WTC11 (cell line): Measurements from ENCODE around the gene PVALEF. TPM values are rescaled to one million over a fixed set of nuclear protein-coding genes. Genes with fewer than 3 reads are reported as not detected.

Experiments
- ATAC-seq: fragments of 200-7000 bp; cut with Tn5 transposase; 2 replicates; pipeline ENCODE4 v1.10.0; 2021; ENCODE audit warnings: mild to moderate bottlenecking, moderate library complexity
- CTCF ChIA-PET: fragments of 300-600 bp; sonication (Branson Sonifier 250); formaldehyde crosslinking; loops from one replicate; lab custom pipeline; 2021; ENCODE audit warnings: antibody characterized with exemption; lab: Charles Lee
- POLR2A ChIA-PET: fragments of 350-600 bp; sonication (Branson Sonifier 250); formaldehyde crosslinking; loops from one replicate; lab custom pipeline; 2021; ENCODE audit warnings: antibody characterized with exemption; lab: Charles Lee
- DNase-seq: peaks from one replicate; pipeline ENCODE4 v3.0.0; 2021; ENCODE audit warnings: low spot score
- H3K27ac Mint-ChIP-seq: 2 replicates; pipeline ENCODE4 v1.8.0; 2021; ENCODE audit warnings: mixed read lengths
- H3K27me3 Mint-ChIP-seq: 2 replicates; pipeline ENCODE4 v1.8.0; 2021; ENCODE audit warnings: low read depth, mild to moderate bottlenecking, moderate library complexity, mixed read lengths
- H3K36me3 Mint-ChIP-seq: 2 replicates; pipeline ENCODE4 v1.8.0; 2021; ENCODE audit warnings: mixed read lengths
- H3K4me1 Mint-ChIP-seq: 2 replicates; pipeline ENCODE4 v1.8.0; 2022; ENCODE audit warnings: mixed read lengths
- H3K4me3 Mint-ChIP-seq: 2 replicates; pipeline ENCODE4 v1.8.0; 2021; ENCODE audit warnings: mild to moderate bottlenecking, moderate library complexity, mixed read lengths
- H3K9me3 Mint-ChIP-seq: 2 replicates; pipeline ENCODE4 v1.8.0; 2021; ENCODE audit warnings: mixed read lengths
- CREM ChIP-seq: sonication (generic); formaldehyde crosslinking; IDR thresholded peaks from 2 replicates; pipeline ENCODE4 v1.8.1; 2022; ENCODE audit warnings: mild to moderate bottlenecking, missing genetic modification reagents, moderate library complexity
- ETV6 ChIP-seq: sonication (generic); formaldehyde crosslinking; IDR thresholded peaks from 2 replicates; pipeline ENCODE4 v1.8.1; 2022; ENCODE audit warnings: mild to moderate bottlenecking, missing genetic modification reagents
- TCF7 ChIP-seq: sonication (generic); formaldehyde crosslinking; IDR thresholded peaks from 2 replicates; pipeline ENCODE4 v1.8.0; 2022; ENCODE audit warnings: mild to moderate bottlenecking, low read depth, missing genetic modification reagents, moderate library complexity
- TEAD4 ChIP-seq: sonication (generic); formaldehyde crosslinking; IDR thresholded peaks from 2 replicates; pipeline ENCODE4 v1.8.0; 2022; ENCODE audit warnings: mild to moderate bottlenecking, missing genetic modification reagents
- ZNF121 ChIP-seq: sonication (generic); formaldehyde crosslinking; IDR thresholded peaks from 2 replicates; pipeline ENCODE4 v1.8.0; 2023; ENCODE audit warnings: missing genetic modification reagents
- ZNF263 ChIP-seq: sonication (generic); formaldehyde crosslinking; IDR thresholded peaks from 2 replicates; pipeline ENCODE4 v1.8.1; 2022; ENCODE audit warnings: low read depth, mild to moderate bottlenecking, moderate library complexity, missing genetic modification reagents
- total RNA-seq: library from RNA; stranded (reverse); gene quantifications from 3 replicates; pipeline ENCODE4 v1.2.3, GENCODE V29; 2021
- TF ChIP-seq, protein P1 (sequence below): sonication (generic); formaldehyde crosslinking; IDR thresholded peaks from 2 replicates; pipeline ENCODE4 v1.8.0; 2022; ENCODE audit warnings: mild to moderate bottlenecking, missing genetic modification reagents
- TF ChIP-seq, protein P2 (sequence below): sonication (generic); formaldehyde crosslinking; IDR thresholded peaks from 2 replicates; pipeline ENCODE4 v1.8.0; 2022; ENCODE audit warnings: mild to moderate bottlenecking, missing genetic modification reagents
- TF ChIP-seq, protein P3 (sequence below): sonication (generic); formaldehyde crosslinking; IDR thresholded peaks from 2 replicates; pipeline ENCODE4 v1.8.1; 2022; ENCODE audit warnings: missing genetic modification reagents, borderline replicate concordance
- TF ChIP-seq, protein P4 (sequence below): fragments of 200-600 bp; IDR thresholded peaks from 2 replicates; pipeline ENCODE4 v1.8.0; 2022; ENCODE audit warnings: antibody characterized with exemption
- TF ChIP-seq, protein P5 (sequence below): fragments of 250-450 bp; sonication (Bioruptor Pico); IDR thresholded peaks from 2 replicates; pipeline ENCODE4 v2.1.2; 2022; ENCODE audit warnings: mild to moderate bottlenecking, moderate library complexity
- TF ChIP-seq, protein P6 (sequence below): sonication (generic); formaldehyde crosslinking; IDR thresholded peaks from 2 replicates; pipeline ENCODE4 v1.8.0; 2023; ENCODE audit warnings: missing genetic modification reagents, mild to moderate bottlenecking, borderline replicate concordance

PVALEF gene
- total RNA-seq, 1 experiment from 2014 or later, result not detected

DNA sequence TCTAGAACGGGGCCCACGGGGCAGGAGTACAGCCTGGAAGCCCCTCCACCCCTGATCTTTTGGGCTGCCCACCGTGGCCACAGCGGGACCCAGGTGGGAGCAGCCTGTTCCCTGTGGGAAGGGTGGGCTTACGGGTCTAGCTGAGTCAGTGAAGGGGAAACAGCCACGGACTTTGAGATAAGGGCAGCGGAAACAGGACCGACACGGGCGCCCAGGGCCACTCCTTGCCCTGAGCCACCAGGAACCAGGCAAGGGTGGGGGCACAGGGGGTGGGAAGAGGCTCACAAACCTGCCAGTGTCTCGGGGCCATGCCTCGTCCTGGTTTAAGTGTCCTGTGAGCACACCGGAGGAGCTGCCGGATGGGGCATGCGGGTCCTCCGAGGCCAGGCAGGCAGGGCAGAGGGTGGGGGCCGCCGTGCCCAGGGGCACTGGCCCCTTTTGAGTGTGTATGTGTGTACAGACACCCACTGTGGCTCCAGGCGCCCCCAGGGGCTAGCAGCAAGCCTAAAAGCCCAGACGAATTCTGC is 47.6 kb upstream of the PVALEF start (continued):
- TF ChIP-seq, protein P1, sequence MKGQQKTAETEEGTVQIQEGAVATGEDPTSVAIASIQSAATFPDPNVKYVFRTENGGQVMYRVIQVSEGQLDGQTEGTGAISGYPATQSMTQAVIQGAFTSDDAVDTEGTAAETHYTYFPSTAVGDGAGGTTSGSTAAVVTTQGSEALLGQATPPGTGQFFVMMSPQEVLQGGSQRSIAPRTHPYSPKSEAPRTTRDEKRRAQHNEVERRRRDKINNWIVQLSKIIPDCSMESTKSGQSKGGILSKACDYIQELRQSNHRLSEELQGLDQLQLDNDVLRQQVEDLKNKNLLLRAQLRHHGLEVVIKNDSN (CRISPR knock-in tag), result no peak
- TF ChIP-seq CREM (CRISPR knock-in tag) (no peak), ETV6 (no peak), ZNF263 (CRISPR knock-in tag) (no peak), TCF7 (CRISPR knock-in tag) (no peak), TEAD4 (CRISPR knock-in tag) (no peak)
- TF ChIP-seq, protein P2, sequence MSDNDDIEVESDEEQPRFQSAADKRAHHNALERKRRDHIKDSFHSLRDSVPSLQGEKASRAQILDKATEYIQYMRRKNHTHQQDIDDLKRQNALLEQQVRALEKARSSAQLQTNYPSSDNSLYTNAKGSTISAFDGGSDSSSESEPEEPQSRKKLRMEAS, result no peak
- TF ChIP-seq, protein P3, sequence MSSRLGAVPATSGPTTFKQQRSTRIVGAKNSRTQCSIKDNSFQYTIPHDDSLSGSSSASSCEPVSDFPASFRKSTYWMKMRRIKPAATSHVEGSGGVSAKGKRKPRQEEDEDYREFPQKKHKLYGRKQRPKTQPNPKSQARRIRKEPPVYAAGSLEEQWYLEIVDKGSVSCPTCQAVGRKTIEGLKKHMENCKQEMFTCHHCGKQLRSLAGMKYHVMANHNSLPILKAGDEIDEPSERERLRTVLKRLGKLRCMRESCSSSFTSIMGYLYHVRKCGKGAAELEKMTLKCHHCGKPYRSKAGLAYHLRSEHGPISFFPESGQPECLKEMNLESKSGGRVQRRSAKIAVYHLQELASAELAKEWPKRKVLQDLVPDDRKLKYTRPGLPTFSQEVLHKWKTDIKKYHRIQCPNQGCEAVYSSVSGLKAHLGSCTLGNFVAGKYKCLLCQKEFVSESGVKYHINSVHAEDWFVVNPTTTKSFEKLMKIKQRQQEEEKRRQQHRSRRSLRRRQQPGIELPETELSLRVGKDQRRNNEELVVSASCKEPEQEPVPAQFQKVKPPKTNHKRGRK, result no peak

DNA sequence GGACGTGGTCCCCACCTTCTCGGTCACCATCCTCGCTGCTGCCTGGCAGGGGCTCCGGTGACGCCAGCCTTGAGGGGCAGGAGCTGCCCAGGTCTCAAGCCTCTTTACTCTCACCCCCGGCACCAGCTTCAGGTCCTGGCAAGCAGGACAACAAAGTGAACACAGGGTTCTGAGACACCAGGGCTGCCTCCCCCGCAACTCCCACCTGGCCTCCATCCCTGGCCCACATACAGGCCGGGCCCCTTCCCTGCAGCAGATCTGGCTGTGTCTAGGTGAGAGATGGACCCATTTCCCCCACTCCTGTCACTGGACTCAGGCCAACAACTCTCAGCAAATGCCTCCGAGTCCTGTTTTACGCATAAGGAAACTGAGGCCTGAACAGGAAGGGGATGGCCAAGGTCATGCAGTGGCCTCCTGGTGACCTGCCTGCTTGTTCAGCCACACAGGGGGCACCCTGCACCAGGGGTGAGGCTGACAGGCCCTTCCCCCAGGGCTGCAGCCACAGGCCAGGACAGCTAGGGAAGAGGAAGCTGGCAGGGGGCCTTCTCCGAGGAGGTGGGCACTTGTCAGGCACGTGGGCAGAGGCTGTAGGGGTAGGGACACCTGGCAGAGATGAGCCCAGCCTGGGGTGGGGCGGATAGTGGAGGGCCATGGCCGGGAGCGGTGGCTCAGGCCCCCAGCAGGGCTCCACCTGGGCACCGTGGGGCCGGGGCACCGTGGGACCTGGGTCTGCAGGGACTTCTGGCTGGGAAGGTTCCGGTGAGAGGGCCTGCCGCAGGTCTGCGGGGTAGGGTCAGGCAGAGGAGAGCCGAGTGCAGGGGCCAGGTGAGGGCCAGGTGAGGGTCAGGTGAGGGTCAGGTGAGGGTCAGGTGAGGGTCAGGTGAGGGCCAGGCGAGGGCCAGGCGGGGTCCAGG is 46.7 kb upstream of the PVALEF start:
- TF ChIP-seq, protein P4, sequence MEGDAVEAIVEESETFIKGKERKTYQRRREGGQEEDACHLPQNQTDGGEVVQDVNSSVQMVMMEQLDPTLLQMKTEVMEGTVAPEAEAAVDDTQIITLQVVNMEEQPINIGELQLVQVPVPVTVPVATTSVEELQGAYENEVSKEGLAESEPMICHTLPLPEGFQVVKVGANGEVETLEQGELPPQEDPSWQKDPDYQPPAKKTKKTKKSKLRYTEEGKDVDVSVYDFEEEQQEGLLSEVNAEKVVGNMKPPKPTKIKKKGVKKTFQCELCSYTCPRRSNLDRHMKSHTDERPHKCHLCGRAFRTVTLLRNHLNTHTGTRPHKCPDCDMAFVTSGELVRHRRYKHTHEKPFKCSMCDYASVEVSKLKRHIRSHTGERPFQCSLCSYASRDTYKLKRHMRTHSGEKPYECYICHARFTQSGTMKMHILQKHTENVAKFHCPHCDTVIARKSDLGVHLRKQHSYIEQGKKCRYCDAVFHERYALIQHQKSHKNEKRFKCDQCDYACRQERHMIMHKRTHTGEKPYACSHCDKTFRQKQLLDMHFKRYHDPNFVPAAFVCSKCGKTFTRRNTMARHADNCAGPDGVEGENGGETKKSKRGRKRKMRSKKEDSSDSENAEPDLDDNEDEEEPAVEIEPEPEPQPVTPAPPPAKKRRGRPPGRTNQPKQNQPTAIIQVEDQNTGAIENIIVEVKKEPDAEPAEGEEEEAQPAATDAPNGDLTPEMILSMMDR, result no peak
- TF ChIP-seq, protein P5, sequence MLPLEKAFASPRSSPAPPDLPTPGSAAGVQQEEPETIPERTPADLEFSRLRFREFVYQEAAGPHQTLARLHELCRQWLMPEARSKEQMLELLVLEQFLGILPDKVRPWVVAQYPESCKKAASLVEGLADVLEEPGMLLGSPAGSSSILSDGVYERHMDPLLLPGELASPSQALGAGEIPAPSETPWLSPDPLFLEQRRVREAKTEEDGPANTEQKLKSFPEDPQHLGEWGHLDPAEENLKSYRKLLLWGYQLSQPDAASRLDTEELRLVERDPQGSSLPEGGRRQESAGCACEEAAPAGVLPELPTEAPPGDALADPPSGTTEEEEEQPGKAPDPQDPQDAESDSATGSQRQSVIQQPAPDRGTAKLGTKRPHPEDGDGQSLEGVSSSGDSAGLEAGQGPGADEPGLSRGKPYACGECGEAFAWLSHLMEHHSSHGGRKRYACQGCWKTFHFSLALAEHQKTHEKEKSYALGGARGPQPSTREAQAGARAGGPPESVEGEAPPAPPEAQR (CRISPR knock-in tag), result no peak
- TF ChIP-seq ZNF121, result no peak
- TF ChIP-seq, protein P6, sequence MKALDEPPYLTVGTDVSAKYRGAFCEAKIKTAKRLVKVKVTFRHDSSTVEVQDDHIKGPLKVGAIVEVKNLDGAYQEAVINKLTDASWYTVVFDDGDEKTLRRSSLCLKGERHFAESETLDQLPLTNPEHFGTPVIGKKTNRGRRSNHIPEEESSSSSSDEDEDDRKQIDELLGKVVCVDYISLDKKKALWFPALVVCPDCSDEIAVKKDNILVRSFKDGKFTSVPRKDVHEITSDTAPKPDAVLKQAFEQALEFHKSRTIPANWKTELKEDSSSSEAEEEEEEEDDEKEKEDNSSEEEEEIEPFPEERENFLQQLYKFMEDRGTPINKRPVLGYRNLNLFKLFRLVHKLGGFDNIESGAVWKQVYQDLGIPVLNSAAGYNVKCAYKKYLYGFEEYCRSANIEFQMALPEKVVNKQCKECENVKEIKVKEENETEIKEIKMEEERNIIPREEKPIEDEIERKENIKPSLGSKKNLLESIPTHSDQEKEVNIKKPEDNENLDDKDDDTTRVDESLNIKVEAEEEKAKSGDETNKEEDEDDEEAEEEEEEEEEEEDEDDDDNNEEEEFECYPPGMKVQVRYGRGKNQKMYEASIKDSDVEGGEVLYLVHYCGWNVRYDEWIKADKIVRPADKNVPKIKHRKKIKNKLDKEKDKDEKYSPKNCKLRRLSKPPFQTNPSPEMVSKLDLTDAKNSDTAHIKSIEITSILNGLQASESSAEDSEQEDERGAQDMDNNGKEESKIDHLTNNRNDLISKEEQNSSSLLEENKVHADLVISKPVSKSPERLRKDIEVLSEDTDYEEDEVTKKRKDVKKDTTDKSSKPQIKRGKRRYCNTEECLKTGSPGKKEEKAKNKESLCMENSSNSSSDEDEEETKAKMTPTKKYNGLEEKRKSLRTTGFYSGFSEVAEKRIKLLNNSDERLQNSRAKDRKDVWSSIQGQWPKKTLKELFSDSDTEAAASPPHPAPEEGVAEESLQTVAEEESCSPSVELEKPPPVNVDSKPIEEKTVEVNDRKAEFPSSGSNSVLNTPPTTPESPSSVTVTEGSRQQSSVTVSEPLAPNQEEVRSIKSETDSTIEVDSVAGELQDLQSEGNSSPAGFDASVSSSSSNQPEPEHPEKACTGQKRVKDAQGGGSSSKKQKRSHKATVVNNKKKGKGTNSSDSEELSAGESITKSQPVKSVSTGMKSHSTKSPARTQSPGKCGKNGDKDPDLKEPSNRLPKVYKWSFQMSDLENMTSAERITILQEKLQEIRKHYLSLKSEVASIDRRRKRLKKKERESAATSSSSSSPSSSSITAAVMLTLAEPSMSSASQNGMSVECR, result 0 out of 2 replicates have a peak, but pooled peaks have one; percentile 5
- TF ChIP-seq, all 79 proteins: peak for 1
- POLR2A ChIA-PET, result no interaction called here
- DNase-seq (no peak), ATAC-seq (no peak)
- H3K27me3 Mint-ChIP-seq, result peaks cover 4% of the 10 kb centered on the region
- H3K4me3 Mint-ChIP-seq, result peak overlapping the region; percentile 62
- no peaks in the 10 kb centered on the region for H3K9me3 Mint-ChIP-seq
- H3K27ac Mint-ChIP-seq, result no peak overlapping the region
- no peaks in the 10 kb centered on the region for H3K36me3 Mint-ChIP-seq
- CTCF ChIA-PET, result interaction anchor here (1.8 to 2.9 kb wide), 2 partner anchors 130 to 366 kb away, joined by 5 to 10 read pairs; no protein-coding TSS in a partner anchor
- H3K4me1 Mint-ChIP-seq, result no peaks in the 10 kb centered on the region
